GM12801 (cell line): ENCODE results near the gene FAM161A.

Experiments used
- TF ChIP-seq, protein P1 (sequence below): IDR thresholded peaks from one replicate; pipeline ENCODE4 v1.5.1; 2011; ENCODE audit warnings: control low read depth; ENCODE audit not compliant: insufficient read length; ENCODE audit errors: extremely low read depth

Gene FAM161A, protein sequence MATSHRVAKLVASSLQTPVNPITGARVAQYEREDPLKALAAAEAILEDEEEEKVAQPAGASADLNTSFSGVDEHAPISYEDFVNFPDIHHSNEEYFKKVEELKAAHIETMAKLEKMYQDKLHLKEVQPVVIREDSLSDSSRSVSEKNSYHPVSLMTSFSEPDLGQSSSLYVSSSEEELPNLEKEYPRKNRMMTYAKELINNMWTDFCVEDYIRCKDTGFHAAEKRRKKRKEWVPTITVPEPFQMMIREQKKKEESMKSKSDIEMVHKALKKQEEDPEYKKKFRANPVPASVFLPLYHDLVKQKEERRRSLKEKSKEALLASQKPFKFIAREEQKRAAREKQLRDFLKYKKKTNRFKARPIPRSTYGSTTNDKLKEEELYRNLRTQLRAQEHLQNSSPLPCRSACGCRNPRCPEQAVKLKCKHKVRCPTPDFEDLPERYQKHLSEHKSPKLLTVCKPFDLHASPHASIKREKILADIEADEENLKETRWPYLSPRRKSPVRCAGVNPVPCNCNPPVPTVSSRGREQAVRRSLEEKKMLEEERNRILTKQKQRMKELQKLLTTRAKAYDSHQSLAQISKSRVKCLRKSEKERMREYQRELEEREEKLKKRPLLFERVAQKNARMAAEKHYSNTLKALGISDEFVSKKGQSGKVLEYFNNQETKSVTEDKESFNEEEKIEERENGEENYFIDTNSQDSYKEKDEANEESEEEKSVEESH

DNA sequence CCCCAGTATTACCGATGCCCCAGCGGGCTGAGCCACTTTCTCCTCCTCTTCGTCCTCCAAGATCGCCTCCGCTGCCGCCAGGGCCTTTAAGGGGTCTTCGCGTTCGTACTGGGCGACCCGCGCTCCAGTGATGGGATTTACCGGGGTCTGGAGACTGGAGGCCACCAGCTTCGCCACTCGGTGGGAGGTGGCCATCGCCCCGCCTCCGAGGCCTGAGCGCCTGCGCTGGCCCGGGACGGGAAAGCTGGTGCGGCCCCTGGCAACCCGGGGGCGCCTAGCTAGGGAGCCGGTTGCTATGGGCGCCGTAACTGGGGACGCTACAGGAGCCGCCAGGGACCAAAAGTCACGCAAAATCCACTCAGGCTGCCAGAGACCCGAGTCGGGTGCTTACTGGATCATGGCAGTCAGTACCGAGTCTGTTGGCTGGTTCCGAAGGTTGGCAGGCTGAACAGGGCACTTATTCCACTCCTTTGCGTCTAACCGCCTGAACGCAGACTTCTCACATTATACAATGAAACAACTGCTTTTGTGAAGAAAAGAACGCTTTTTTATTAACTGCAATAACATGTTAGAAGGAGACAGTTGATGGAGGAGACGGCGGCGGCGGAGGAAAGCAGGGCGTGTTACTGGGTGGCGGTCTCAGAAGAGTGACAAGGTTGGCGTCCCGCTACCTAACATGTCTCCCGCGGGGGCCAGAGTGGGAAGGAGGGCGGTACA, at the start of gene FAM161A:
FAM161A (minus strand) TSS at position 214 of the 717 bp plus-strand sequence; CDS start at position 195, 19 bp downstream.
- TF ChIP-seq, protein P1, sequence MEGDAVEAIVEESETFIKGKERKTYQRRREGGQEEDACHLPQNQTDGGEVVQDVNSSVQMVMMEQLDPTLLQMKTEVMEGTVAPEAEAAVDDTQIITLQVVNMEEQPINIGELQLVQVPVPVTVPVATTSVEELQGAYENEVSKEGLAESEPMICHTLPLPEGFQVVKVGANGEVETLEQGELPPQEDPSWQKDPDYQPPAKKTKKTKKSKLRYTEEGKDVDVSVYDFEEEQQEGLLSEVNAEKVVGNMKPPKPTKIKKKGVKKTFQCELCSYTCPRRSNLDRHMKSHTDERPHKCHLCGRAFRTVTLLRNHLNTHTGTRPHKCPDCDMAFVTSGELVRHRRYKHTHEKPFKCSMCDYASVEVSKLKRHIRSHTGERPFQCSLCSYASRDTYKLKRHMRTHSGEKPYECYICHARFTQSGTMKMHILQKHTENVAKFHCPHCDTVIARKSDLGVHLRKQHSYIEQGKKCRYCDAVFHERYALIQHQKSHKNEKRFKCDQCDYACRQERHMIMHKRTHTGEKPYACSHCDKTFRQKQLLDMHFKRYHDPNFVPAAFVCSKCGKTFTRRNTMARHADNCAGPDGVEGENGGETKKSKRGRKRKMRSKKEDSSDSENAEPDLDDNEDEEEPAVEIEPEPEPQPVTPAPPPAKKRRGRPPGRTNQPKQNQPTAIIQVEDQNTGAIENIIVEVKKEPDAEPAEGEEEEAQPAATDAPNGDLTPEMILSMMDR = no peak

DNA sequence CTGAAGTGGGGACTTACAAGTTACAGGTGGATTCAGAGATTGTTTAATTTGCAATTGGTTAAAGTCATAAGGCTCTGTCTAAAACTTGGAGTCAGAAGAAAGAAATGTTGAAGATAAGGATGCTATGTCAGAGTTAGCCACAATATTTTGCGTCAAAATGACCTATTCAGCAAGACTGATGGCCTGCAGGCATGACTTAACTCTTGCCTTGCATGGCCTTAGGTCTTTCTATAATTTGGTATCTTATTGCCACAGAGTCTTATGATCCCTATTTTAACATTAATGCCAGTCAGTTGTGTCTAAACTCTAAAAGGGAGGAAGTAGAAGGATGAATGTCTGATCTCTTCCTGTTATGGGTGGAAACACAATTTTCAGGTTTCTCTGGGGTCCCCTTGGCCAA, 46.4 kb upstream of the FAM161A start:
- TF ChIP-seq, protein P1 = no peak

DNA sequence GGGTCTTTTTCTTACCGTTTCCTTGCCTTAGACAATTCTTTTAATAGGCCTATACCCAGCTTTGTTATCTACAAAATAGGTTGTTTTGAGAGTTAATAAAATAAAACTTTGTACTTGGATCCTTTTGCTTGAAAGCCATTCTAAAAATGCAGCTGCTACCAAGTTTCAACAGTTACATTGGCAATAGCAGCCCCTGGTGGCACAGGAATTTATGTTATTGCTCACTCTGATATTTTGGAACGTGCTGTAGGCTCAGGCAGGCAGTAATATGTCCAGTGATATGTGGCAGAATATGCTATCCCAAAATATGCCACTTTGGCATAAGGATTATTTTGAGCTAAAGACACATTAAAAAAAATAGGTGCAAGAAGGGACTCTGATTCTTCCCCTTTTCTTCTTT, 45.0 kb upstream of the FAM161A start:
- TF ChIP-seq, protein P1 = no peak

DNA sequence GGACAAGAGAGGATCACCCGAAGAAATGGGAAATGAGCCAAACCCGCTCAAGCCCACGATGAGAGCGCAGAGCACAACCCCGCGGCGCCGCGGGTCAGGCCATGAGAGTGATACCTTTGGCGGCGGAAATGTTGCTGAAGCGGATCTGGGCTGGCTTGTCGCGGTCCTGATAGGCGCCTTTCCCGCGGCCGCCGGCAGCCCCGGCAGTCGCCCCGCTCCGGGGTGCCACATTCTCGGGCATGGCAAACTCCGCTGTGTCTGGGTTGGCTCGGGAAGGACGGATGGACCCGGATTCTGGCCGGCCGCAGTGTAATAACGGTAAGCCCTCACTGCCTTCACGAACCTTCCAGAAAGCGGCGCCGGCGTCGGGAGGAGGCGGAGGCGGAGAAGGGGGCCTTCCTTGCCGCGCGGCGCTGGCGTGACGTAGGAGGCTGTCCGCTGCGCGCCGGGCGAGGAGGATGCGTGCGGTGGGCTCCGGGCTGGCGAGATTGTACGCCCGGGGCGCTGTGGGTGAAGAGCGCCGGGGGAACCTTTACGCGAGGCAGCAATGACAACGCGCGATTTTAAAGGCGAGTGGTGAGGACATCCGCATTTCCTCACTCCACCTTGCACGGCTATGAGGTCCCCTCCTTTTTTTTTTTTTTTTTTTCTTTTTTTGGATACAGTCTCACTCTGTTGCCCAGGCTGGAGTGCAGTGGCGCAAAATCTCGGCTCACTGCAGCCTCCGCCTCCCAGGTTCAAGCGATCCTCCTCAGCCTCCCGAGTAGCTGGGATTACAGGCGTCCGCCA, 34.6 kb upstream of the FAM161A start, which contains the start of gene CCT4:
CCT4 (minus strand) TSS at position 390 of the 789 bp plus-strand sequence; CDS start at position 241, 149 bp downstream.
- TF ChIP-seq, protein P1 = no peak

DNA sequence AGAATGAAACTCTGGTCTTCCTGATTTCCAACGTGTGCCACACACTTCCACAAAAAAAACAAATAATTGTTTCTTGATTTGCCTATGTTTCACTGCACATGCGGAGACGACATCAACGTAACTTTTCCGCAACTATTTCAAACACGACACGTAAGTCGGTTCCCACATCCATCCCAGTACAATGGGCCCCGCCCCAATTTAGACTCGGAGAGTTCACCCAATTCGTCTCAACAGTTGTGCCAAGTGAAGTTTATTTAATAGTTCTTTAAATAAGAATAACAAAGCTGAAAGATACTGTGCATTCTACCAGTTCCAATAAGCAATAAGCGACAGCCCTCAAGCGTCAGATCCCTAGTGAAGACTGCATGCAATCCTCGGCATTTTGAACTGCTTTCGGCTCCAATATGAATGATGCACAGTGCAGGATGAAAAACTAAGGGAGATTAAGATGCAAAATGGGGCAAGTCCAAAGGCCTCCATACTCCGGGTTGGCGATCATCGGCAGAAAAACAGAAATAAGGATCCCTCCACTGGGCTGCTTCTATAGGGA, 33.9 kb upstream of the FAM161A start:
- TF ChIP-seq, protein P1 = no peak

DNA sequence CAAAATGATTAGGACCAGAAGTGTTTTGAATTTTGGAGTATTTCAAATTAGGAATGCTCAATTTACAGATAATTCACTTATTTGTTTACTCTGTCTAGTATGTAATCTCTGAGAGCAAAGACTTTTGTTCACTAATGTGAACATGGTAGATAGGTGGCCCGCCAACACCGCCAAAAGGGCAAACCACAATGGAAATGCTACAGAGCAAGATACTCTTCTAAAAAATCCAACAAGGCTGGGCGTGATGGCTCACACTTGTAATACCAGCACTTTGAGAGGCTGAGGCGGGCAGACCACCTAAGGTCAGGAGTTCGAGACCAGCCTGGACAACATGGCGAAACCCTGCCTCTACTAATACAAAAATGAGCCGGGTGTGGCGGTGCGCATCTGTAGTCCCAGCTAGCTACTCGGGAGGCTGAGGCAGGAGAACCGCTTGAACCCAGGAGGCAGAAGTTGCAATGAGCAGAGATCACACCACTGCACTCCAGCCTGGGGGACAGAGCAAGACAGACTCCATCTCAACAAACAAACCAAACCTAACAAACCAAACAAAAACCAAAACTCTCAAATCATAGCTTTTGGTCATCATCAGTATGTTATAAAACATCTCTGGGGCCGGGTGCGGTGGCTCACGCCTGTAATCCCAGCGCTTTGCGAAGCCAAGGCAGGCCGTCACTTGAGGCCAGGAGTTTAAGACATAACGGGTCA, 32.2 kb upstream of the FAM161A start:
- TF ChIP-seq, protein P1 = no peak
